Measurements from ENCODE around the gene AMFR.

Gene AMFR

GRCh38 chr16:56425439-56425832 is at the start of gene AMFR:
Gene AMFR (minus strand): TSS chr16:56425545. CDS start chr16:56425327, 218 bp downstream.
- TF ChIP-seq CTCF (IDR thresholded peaks at IDR 0.05; ENCODE audit: borderline replicate concordance, insufficient read depth, low read depth, low read length): peak; percentile 42; the same call in 1 of the 2 replicates
- peak within 1 kb of the TSS; percentile 73 for H3K4me3 ChIP-seq (ENCODE audit: low read depth, low read length)

GRCh38 chr16:56470666-56471065 is 45.3 kb upstream of the AMFR start:
- H3K4me3 ChIP-seq (ENCODE audit: low read depth, low read length): no peak overlapping the region
- no peak for TF ChIP-seq CTCF (IDR thresholded peaks at IDR 0.05; ENCODE audit: borderline replicate concordance, insufficient read depth, low read depth, low read length)

- no peak overlapping the region for H3K4me3 ChIP-seq (ENCODE audit: low read depth, low read length)
- no peak for TF ChIP-seq CTCF (IDR thresholded peaks at IDR 0.05; ENCODE audit: borderline replicate concordance, insufficient read depth, low read depth, low read length)
Observed at GRCh38 chr16:56470232-56470631, 44.9 kb upstream of the AMFR start.

GRCh38 chr16:56469748-56470147 is 44.4 kb upstream of the AMFR start:
- no peak overlapping the region for H3K4me3 ChIP-seq (ENCODE audit: low read depth, low read length)
- no peak for TF ChIP-seq CTCF (IDR thresholded peaks at IDR 0.05; ENCODE audit: borderline replicate concordance, insufficient read depth, low read depth, low read length)

GRCh38 chr16:56468800-56469199 is 43.5 kb upstream of the AMFR start:
- H3K4me3 ChIP-seq (ENCODE audit: low read depth, low read length): no peak overlapping the region
- no peak for TF ChIP-seq CTCF (IDR thresholded peaks at IDR 0.05; ENCODE audit: borderline replicate concordance, insufficient read depth, low read depth, low read length)

GRCh38 chr16:56466344-56466743 is 41.0 kb upstream of the AMFR start:
- no peak for TF ChIP-seq CTCF (IDR thresholded peaks at IDR 0.05; ENCODE audit: borderline replicate concordance, insufficient read depth, low read depth, low read length)
- no peak overlapping the region for H3K4me3 ChIP-seq (ENCODE audit: low read depth, low read length)

GRCh38 chr16:56463153-56463552 is 37.8 kb upstream of the AMFR start:
- TF ChIP-seq CTCF (IDR thresholded peaks at IDR 0.05; ENCODE audit: borderline replicate concordance, insufficient read depth, low read depth, low read length): no peak
- H3K4me3 ChIP-seq (ENCODE audit: low read depth, low read length): no peak overlapping the region

Measured in GM12875 (cell line).